CD14-positive monocyte (primary cell): ENCODE measurements around the gene CHST14. TPM values are rescaled to one million over a fixed set of nuclear protein-coding genes. Genes with fewer than 3 reads are reported as not detected.

Experiments
- DNase-seq, 3 donors: peaks; one replicate each; pipeline ENCODE4 v3.0.0-alpha.2; 2011 to 2022
- H2AFZ ChIP-seq: 2 replicates; pipeline ENCODE4 v1.6.0; 2012; ENCODE audit warnings: mild to moderate bottlenecking, low read depth, low read length, inconsistent platforms; ENCODE audit not compliant: insufficient read depth, poor library complexity, severe bottlenecking
- H3K27ac ChIP-seq, 2 donors: 1 replicate in 1 of 2; 2 replicates in 1 of 2; pipeline ENCODE4 v1.5.1; 2012 to 2013; ENCODE audit warnings: low read length in 2 of 2, control low read depth in 1 of 2, inconsistent platforms in 1 of 2, low read depth in 1 of 2, mild to moderate bottlenecking in 1 of 2
- H3K27me3 ChIP-seq, 2 donors: one replicate each; pipeline versions ENCODE4 v1.6.0 to v1.6.1; 2011 to 2013; ENCODE audit warnings: low read length in 2 of 2; ENCODE audit not compliant: control insufficient read depth in 2 of 2, insufficient read depth in 2 of 2
- H3K36me3 ChIP-seq, 2 donors: replicated peaks in 1 of 2; 1 replicate in 1 of 2; 2 replicates in 1 of 2; pipeline versions ENCODE4 v1.5.1 to v1.6.1; 2012 to 2013; ENCODE audit warnings: low read length in 2 of 2, control low read depth in 1 of 2, inconsistent platforms in 1 of 2, mild to moderate bottlenecking in 1 of 2; ENCODE audit not compliant: insufficient read depth in 2 of 2, control insufficient read depth in 1 of 2
- H3K4me1 ChIP-seq, 2 donors: 1 replicate in 1 of 2; 2 replicates in 1 of 2; pipeline versions ENCODE4 v1.5.1 to v1.6.1; 2012 to 2013; ENCODE audit warnings: low read length in 2 of 2, control low read depth in 1 of 2, inconsistent platforms in 1 of 2, mild to moderate bottlenecking in 1 of 2, moderate library complexity in 1 of 2; ENCODE audit not compliant: insufficient read depth in 2 of 2, control insufficient read depth in 1 of 2
- H3K4me2 ChIP-seq: replicated peaks from 2 replicates; pipeline ENCODE3; 2012; ENCODE audit warnings: low read length, moderate library complexity, mild to moderate bottlenecking; ENCODE audit not compliant: poor library complexity, severe bottlenecking; ENCODE audit errors: extremely low read depth
- H3K4me3 ChIP-seq, 3 experiments: fragments of 200-600 bp in 1 of 3; sonication (generic) in 1 of 3; replicated peaks in 1 of 3; 1 replicate in 2 of 3; 2 replicates in 1 of 3; pipeline ENCODE4 v1.5.1; 2011 to 2013; ENCODE audit warnings: low read length in 3 of 3, mild to moderate bottlenecking in 3 of 3, control low read depth in 2 of 3, low read depth in 2 of 3, inconsistent platforms in 1 of 3, moderate library complexity in 1 of 3
- H3K79me2 ChIP-seq: 2 replicates; pipeline ENCODE4 v1.6.0; 2012; ENCODE audit warnings: mild to moderate bottlenecking, control low read depth, inconsistent platforms, low read length, moderate library complexity; ENCODE audit not compliant: insufficient read depth
- H3K9ac ChIP-seq: 2 replicates; pipeline ENCODE4 v1.6.0; 2017; ENCODE audit warnings: low read length, mild to moderate bottlenecking; ENCODE audit not compliant: insufficient read depth, poor library complexity, severe bottlenecking
- H3K9me3 ChIP-seq, 2 donors: replicated peaks in 1 of 2; 1 replicate in 1 of 2; 2 replicates in 1 of 2; pipeline versions ENCODE4 v1.5.1 to v1.6.1; 2012 to 2013; ENCODE audit warnings: low read length in 2 of 2, control low read depth in 1 of 2; ENCODE audit not compliant: control insufficient read depth in 1 of 2, insufficient read depth in 1 of 2
- H4K20me1 ChIP-seq: 2 replicates; pipeline ENCODE4 v1.6.0; 2012; ENCODE audit warnings: mild to moderate bottlenecking, low read length, control low read depth, moderate library complexity; ENCODE audit not compliant: insufficient read depth
- H3K27ac Mint-ChIP-seq, 7 donors: one replicate each; pipeline ENCODE4 v1.8.0; 2020; ENCODE audit warnings: mild to moderate bottlenecking in 7 of 7, mixed read lengths in 7 of 7, moderate library complexity in 6 of 7, inconsistent platforms in 2 of 7
- H3K27me3 Mint-ChIP-seq, 3 donors: one replicate each; pipeline ENCODE4 v1.8.0; 2021 to 2022; ENCODE audit warnings: low read depth in 3 of 3, mild to moderate bottlenecking in 3 of 3, mixed read lengths in 3 of 3, moderate library complexity in 3 of 3, inconsistent platforms in 1 of 3
- H3K36me3 Mint-ChIP-seq, 2 donors: one replicate each; pipeline ENCODE4 v1.8.0; 2020; ENCODE audit warnings: mixed read lengths in 2 of 2, inconsistent platforms in 1 of 2, mild to moderate bottlenecking in 1 of 2
- H3K4me1 Mint-ChIP-seq: one replicate; pipeline ENCODE4 v1.8.0; 2020; ENCODE audit warnings: mild to moderate bottlenecking, mixed read lengths
- H3K4me3 Mint-ChIP-seq, 2 donors: one replicate each; pipeline ENCODE4 v1.8.0; 2020; ENCODE audit warnings: mild to moderate bottlenecking in 2 of 2, mixed read lengths in 2 of 2, moderate library complexity in 1 of 2
- H3K9me3 Mint-ChIP-seq, 7 donors: one replicate each; pipeline ENCODE4 v1.8.0; 2020 to 2022; ENCODE audit warnings: mixed read lengths in 7 of 7, mild to moderate bottlenecking in 6 of 7, moderate library complexity in 6 of 7, inconsistent platforms in 2 of 7
- CTCF ChIP-seq: fragments of 200-600 bp; IDR thresholded peaks from one replicate; pipeline ENCODE4 v1.8.0; 2022; ENCODE audit warnings: antibody characterized with exemption, mild to moderate bottlenecking
- whole genome bisulfite sequencing: methylation state at CpG from one replicate; pipeline ENCODE4 v1.1.5; 2013; ENCODE audit warnings: missing lambda C conversion rate; ENCODE audit not compliant: insufficient coverage; 5-methylcytosine and 5-hydroxymethylcytosine counted together
- intact Hi-C, 2 donors: fragments of 100-400 bp; cut with micrococcal nuclease; formaldehyde crosslinking; loops; one replicate each; pipeline versions ENCODE4 v1.15.0 to v1.15.1; 2023
- polyA plus RNA-seq, 3 donors: library from polyadenylated mRNA; depleted of rRNA in 1 of 3; unstranded in 2 of 3; stranded (reverse) in 1 of 3; fragments of 300-500 nt in 2 of 3; fragments of >200 nt in 1 of 3; fragmentation: Illumina TruSeq in 2 of 3; gene quantifications; 1 replicate in 2 of 3; 2 replicates in 1 of 3; pipeline ENCODE4 v1.2.3, GENCODE V29; 2012 to 2021

CHST14 gene
- polyA plus RNA-seq, 3 donors, result 0.85 to 5.2 (median 1.2) TPM

GRCh38 chr15:40448354-40448753 lies 22.4 kb upstream of the CHST14 start:
- Histone ChIP-seq H3K27ac (no peak overlapping the region), H3K4me3 (no peak overlapping the region), H3K36me3 (no peaks in the 10 kb centered on the region), H3K9ac (no peak overlapping the region), H3K4me2 (no peak overlapping the region), H3K27me3 (no peaks in the 10 kb centered on the region), H3K9me3 (no peaks in the 10 kb centered on the region), H3K4me1 (peaks cover 0 to 9% of the 10 kb centered on the region in 2 donors), H3K79me2 (peaks cover 82% of the 10 kb centered on the region), H4K20me1 (peaks cover 88% of the 10 kb centered on the region), H2AFZ (no peak overlapping the region)
- Mint-ChIP-seq H3K27me3 (peaks cover 3 to 11% (median 9%) of the 10 kb centered on the region in 3 donors), H3K4me3 (no peak overlapping the region), H3K4me1 (peaks cover 37% of the 10 kb centered on the region), H3K9me3 (peaks cover 0 to 3% (median 0%) of the 10 kb centered on the region in 7 donors), H3K36me3 (peaks cover 9 to 19% of the 10 kb centered on the region in 2 donors), H3K27ac (peak overlapping the region in 1 of 7 donors; percentile 15)
- no peak for DNase-seq
- no peak for TF ChIP-seq CTCF
- 100% methylated on average over 2 of the region's 4 CpGs for WGBS
- intact Hi-C loops, result no loop called here

GRCh38 chr15:40449275-40449674 lies 21.5 kb upstream of the CHST14 start:
- Histone ChIP-seq H3K9ac (no peak overlapping the region), H3K4me2 (no peak overlapping the region), H3K79me2 (peaks cover 75% of the 10 kb centered on the region), H3K4me1 (peaks cover 5 to 17% of the 10 kb centered on the region in 2 donors), H3K36me3 (no peaks in the 10 kb centered on the region), H3K27me3 (no peaks in the 10 kb centered on the region), H3K27ac (no peak overlapping the region), H2AFZ (no peak overlapping the region), H3K9me3 (no peaks in the 10 kb centered on the region), H3K4me3 (no peak overlapping the region), H4K20me1 (peaks cover 88% of the 10 kb centered on the region)
- no peak overlapping the region for H3K4me3 Mint-ChIP-seq
- H3K27ac Mint-ChIP-seq, result no peak overlapping the region
- H3K36me3 Mint-ChIP-seq, result peaks cover 9 to 12% of the 10 kb centered on the region in 2 donors
- no peaks in the 10 kb centered on the region for H3K9me3 Mint-ChIP-seq
- H3K27me3 Mint-ChIP-seq, result peaks cover 3 to 4% (median 3%) of the 10 kb centered on the region in 3 donors
- no peak for DNase-seq
- no peak for TF ChIP-seq CTCF
- peaks cover 39% of the 10 kb centered on the region for H3K4me1 Mint-ChIP-seq
- intact Hi-C loops, result no loop called here
